Measurements from ENCODE around the gene MAD1L1. TPM values are rescaled to one million over a fixed set of nuclear protein-coding genes. Genes with fewer than 3 reads are reported as not detected.
A peak's percentile ranks its signal among the peaks of the same experiment; 100 is the strongest.

The MAD1L1 gene
- total RNA-seq, 1 donor from 2014 or later: 32.7 TPM

GRCh38 chr7:2151801-2152612 is 80.7 kb downstream of the MAD1L1 start:
- H3K4me1 Mint-ChIP-seq (ENCODE audit: unreplicated experiment): peaks cover 23% of the 10 kb centered on the region
- DNase-seq (ENCODE audit: extremely low spot score, unreplicated experiment): no peak
- TF ChIP-seq CTCF (IDR thresholded peaks at IDR 0.05): no peak
- no peak overlapping the region for H3K27ac Mint-ChIP-seq (ENCODE audit: unreplicated experiment)
- H3K4me3 Mint-ChIP-seq (ENCODE audit: unreplicated experiment): no peak overlapping the region
- no peaks in the 10 kb centered on the region for H3K9me3 Mint-ChIP-seq (ENCODE audit: unreplicated experiment)
- H3K27me3 Mint-ChIP-seq (ENCODE audit: unreplicated experiment): no peaks in the 10 kb centered on the region
- peaks cover 13% of the 10 kb centered on the region for H3K36me3 Mint-ChIP-seq (ENCODE audit: unreplicated experiment)

GRCh38 chr7:2151237-2151636 is 81.5 kb downstream of the MAD1L1 start:
- Mint-ChIP-seq H3K4me3 (ENCODE audit: unreplicated experiment) (no peak overlapping the region), H3K36me3 (ENCODE audit: unreplicated experiment) (peaks cover 18% of the 10 kb centered on the region), H3K27me3 (ENCODE audit: unreplicated experiment) (no peaks in the 10 kb centered on the region), H3K4me1 (ENCODE audit: unreplicated experiment) (peaks cover 16% of the 10 kb centered on the region), H3K9me3 (ENCODE audit: unreplicated experiment) (no peaks in the 10 kb centered on the region), H3K27ac (ENCODE audit: unreplicated experiment) (peak overlapping the region; percentile 28)
- TF ChIP-seq CTCF (IDR thresholded peaks at IDR 0.05): no peak
- no peak for DNase-seq (ENCODE audit: extremely low spot score, unreplicated experiment)

GRCh38 chr7:2150445-2150815 is 82.3 kb downstream of the MAD1L1 start:
- Mint-ChIP-seq H3K4me1 (ENCODE audit: unreplicated experiment) (peaks cover 16% of the 10 kb centered on the region), H3K9me3 (ENCODE audit: unreplicated experiment) (no peaks in the 10 kb centered on the region), H3K36me3 (ENCODE audit: unreplicated experiment) (peaks cover 22% of the 10 kb centered on the region), H3K27me3 (ENCODE audit: unreplicated experiment) (no peaks in the 10 kb centered on the region), H3K4me3 (ENCODE audit: unreplicated experiment) (no peak overlapping the region), H3K27ac (ENCODE audit: unreplicated experiment) (no peak overlapping the region)
- DNase-seq (ENCODE audit: extremely low spot score, unreplicated experiment): no peak
- no peak for TF ChIP-seq CTCF (IDR thresholded peaks at IDR 0.05)

DNA sequence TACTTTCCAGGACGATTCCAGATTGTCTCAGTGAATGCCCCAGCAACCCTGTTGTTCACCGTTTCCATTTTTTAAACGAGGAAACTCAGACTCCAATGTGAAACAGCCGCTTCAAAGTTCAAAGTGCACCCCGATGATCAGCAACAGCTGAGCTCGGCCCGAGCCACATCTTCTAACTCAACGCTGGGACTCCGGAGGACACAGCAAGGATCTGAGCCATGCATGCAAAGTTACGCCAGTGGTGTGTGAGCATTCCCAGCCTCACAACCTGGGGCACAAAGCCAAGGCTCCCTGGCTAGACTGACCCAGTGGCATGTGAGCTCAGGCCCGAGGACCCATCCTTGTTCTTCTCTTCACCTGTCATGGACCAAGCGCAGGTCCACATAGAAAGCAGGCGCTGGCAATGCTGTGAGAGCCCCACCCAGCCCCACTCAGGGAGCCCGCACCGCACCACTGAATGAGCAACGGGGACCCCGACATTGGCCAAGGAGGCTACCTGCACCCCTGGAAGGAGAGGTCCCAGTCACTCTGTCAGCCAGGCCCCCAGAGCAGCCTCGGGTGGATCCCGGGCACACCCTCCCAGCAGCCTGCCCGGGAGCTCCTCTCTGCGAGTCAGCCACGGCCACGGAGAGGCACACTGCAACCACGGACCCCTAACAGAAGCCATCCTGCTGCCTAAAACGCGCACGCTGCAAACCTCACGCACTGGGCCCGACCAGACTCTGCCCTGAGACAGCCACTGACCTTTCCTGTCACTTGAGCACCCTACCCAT is 82.9 kb downstream of the MAD1L1 start:
- Mint-ChIP-seq H3K4me1 (ENCODE audit: unreplicated experiment) (peaks cover 16% of the 10 kb centered on the region), H3K27me3 (ENCODE audit: unreplicated experiment) (no peaks in the 10 kb centered on the region), H3K4me3 (ENCODE audit: unreplicated experiment) (no peak overlapping the region), H3K27ac (ENCODE audit: unreplicated experiment) (no peak overlapping the region), H3K9me3 (ENCODE audit: unreplicated experiment) (no peaks in the 10 kb centered on the region), H3K36me3 (ENCODE audit: unreplicated experiment) (peaks cover 24% of the 10 kb centered on the region)
- no peak for DNase-seq (ENCODE audit: extremely low spot score, unreplicated experiment)
- TF ChIP-seq CTCF (IDR thresholded peaks at IDR 0.05): no peak

- Mint-ChIP-seq H3K36me3 (ENCODE audit: unreplicated experiment) (peaks cover 27% of the 10 kb centered on the region), H3K27me3 (ENCODE audit: unreplicated experiment) (no peaks in the 10 kb centered on the region), H3K4me1 (ENCODE audit: unreplicated experiment) (peaks cover 22% of the 10 kb centered on the region), H3K9me3 (ENCODE audit: unreplicated experiment) (no peaks in the 10 kb centered on the region), H3K4me3 (ENCODE audit: unreplicated experiment) (no peak overlapping the region), H3K27ac (ENCODE audit: unreplicated experiment) (no peak overlapping the region)
- TF ChIP-seq CTCF (IDR thresholded peaks at IDR 0.05): no peak
- DNase-seq (ENCODE audit: extremely low spot score, unreplicated experiment): no peak
Measured at GRCh38 chr7:2148814-2149213, 83.9 kb downstream of the MAD1L1 start.

Measured in osteocyte (in vitro differentiated cells).